SKM-1 (cell line): ENCODE data around the gene PIP4K2C.
"Not testable (repeated sequence)": the region's sequence is repeated elsewhere in the genome, so short reads cannot be mapped to it uniquely, and the experiment has no call there.

Experiments
- DNase-seq: peaks from one replicate; lab custom pipeline; 2025; ENCODE audit not compliant: unreplicated experiment; lab: John Stamatoyannopoulos, UW

Gene PIP4K2C

GRCh38 chr12:57632958-57633840 is 42.2 kb downstream of the PIP4K2C start, which contains the start of gene B4GALNT1:
B4GALNT1 (minus strand) TSS chr12:57633201; CDS start chr12:57632132, 1,069 bp downstream.
- no peak for DNase-seq

GRCh38 chr12:57636731-57637130 is 45.7 kb downstream of the PIP4K2C start:
- DNase-seq: not testable (repeated sequence)

GRCh38 chr12:57637364-57637763 is 46.4 kb downstream of the PIP4K2C start:
- DNase-seq: no peak

- no peak for DNase-seq
These were observed 47.1 kb downstream of the PIP4K2C start for GRCh38 chr12:57638096-57638495.

- no peak for DNase-seq
These were observed 49.4 kb downstream of the PIP4K2C start for GRCh38 chr12:57640175-57641042.

- DNase-seq: no peak
These were observed 50.9 kb downstream of the PIP4K2C start for GRCh38 chr12:57641699-57642442.

GRCh38 chr12:57645990-57646658 is 55.1 kb downstream of the PIP4K2C start:
- not testable (repeated sequence) for DNase-seq

GRCh38 chr12:57646659-57647049 is 55.7 kb downstream of the PIP4K2C start:
- not testable (repeated sequence) for DNase-seq
